DMS114 treated with DMSO at 0.1 percent for 48 hours (cell line): ENCODE results near the gene TOM1L1.
A peak's percentile ranks its signal among the peaks of the same experiment; 100 is the strongest.

Experiments
- DNase-seq: peaks from one replicate; lab custom pipeline; 2025; ENCODE audit not compliant: unreplicated experiment; lab: John Stamatoyannopoulos, UW

The TOM1L1 gene

GRCh38 chr17:54990118-54990517 lies 89.5 kb downstream of the TOM1L1 start:
- DNase-seq: no peak

DNA sequence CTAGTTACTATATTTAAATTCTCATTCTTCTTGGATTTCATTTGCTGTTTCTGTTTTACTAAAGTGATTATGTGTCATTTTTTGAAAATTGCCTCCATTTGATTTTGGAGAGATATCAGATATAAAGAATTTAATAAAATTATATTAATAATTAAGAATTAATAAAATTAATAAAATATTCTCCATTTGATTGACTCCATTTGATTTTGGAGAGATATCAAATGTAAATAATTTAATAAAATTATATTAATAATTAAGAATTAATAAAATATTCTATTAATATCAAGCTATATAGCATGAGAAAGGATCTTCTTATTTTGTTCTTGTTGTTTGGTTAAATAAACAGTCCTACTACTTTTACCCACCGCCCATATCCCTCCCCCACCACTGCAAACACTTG lies 90.9 kb downstream of the TOM1L1 start:
- DNase-seq: no peak

DNA sequence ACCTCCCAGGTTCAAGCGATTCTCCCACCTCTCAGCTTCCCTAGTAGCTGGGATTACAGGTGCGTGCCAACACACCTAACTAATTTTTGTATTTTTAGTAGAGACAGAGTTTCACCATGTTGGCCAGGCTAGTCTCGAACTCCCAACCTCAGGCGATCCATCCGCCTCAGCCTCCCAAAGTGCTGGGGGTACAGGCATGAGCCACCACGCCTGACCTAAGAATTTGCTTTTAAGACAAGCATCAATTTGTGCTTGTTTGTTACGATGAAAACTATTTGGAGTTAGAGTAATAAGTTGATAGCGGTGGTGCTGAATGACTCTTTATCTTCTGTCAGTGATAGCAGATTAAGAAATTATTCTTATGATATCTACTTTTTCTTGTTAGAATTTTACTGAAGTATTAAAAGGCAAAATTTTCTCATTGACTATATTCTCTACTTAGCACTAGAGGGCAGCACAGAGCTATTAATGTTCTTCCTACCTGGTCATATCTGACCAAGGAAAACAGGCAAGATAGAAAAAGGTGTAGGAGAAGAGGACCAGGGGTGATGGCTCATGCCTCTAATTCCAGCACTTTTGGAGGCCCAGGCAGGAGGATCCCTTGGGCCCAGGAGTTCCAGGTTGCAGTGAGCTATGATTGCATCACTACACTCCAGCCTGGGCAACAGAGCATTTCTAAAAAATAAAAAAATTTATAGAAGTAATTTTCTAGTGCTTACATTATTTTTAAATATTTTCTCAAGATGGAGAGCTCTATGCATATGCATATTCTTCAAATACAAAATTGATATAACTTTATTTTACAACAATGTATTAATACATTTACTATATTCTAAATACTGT lies 92.4 kb downstream of the TOM1L1 start:
- DNase-seq: peak; percentile 71

GRCh38 chr17:54996441-54996840 lies 95.8 kb downstream of the TOM1L1 start:
- no peak for DNase-seq

DNA sequence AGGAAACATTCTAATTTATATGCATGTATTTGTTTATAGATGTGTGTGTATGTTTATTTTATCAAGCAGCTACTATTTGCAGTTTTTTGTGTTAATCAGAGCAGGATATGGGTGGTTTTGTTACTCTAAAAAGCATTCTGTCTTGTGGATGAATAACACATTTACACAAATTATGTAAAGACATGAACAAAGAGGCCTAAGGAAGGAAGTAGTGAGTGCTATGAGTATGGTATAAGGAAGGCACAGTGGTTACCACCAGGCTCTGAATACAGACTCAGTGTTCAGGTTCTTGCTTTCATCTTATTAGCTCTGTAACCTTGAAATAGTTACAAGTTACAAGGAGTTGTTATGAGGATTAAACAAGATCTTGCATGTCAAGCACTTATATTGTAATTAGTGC lies 101.8 kb downstream of the TOM1L1 start:
- no peak for DNase-seq

DNA sequence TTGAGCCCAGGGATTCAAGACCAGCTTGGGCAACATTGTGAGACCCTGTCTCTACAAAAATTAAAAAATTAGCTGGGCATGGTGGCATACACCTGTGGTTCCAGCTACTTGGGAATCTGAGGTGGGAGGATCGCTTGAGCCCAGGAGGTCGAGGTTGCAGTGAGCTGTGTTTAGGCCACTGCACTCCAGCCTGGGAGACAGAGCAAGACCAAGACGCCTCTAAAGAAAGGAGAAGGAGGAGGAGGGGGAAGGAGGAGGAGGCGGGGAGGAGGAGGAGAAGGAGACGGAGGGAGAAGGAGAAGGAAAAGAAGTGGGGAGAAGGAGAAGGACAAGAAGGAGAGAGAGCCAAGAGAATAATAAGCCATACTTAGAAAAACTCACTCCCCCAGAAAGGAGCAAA lies 103.8 kb downstream of the TOM1L1 start:
- DNase-seq: no peak

GRCh38 chr17:55005520-55005919 lies 104.9 kb downstream of the TOM1L1 start:
- no peak for DNase-seq
